SJCRH30 (cell line): ENCODE data around the gene BEND7. TPM values are rescaled to one million over a fixed set of nuclear protein-coding genes. Genes with fewer than 3 reads are reported as not detected.
A peak's percentile ranks its signal among the peaks of the same experiment; 100 is the strongest.

Experiments used
- DNase-seq, 2 experiments: peaks; one replicate each; pipeline ENCODE4 v3.0.0-alpha.2; 2015 to 2020
- H3K27ac ChIP-seq: fragments of 250-450 bp; sonication (Bioruptor Pico); 2 replicates; pipeline ENCODE4 v1.5.1; 2020; ENCODE audit warnings: mild to moderate bottlenecking, moderate library complexity
- H3K27me3 ChIP-seq: fragments of 250-450 bp; sonication (Bioruptor Pico); 2 replicates; pipeline ENCODE4 v1.5.1; 2020; ENCODE audit warnings: mild to moderate bottlenecking, moderate library complexity
- H3K36me3 ChIP-seq: fragments of 250-450 bp; sonication (Bioruptor Pico); 2 replicates; pipeline ENCODE4 v1.5.1; 2020; ENCODE audit warnings: mild to moderate bottlenecking, moderate library complexity
- H3K4me1 ChIP-seq: fragments of 250-450 bp; sonication (Bioruptor Pico); 2 replicates; pipeline ENCODE4 v1.5.1; 2020; ENCODE audit warnings: mild to moderate bottlenecking, moderate library complexity
- H3K4me3 ChIP-seq: fragments of 250-450 bp; sonication (Bioruptor Pico); 2 replicates; pipeline ENCODE4 v1.5.1; 2020; ENCODE audit warnings: mild to moderate bottlenecking, moderate library complexity
- H3K9me3 ChIP-seq: fragments of 250-450 bp; sonication (Bioruptor Pico); replicated peaks from 2 replicates; pipeline ENCODE4 v1.5.1; 2020; ENCODE audit warnings: mild to moderate bottlenecking, moderate library complexity
- total RNA-seq: library from RNA; depleted of rRNA; stranded (reverse); fragments of >200 nt; shearing (Covaris generic); gene quantifications from 2 replicates; pipeline ENCODE4 v1.2.3, GENCODE V29; 2014

Gene BEND7
- total RNA-seq, 1 experiment from 2014 or later: 5.6 TPM

DNA sequence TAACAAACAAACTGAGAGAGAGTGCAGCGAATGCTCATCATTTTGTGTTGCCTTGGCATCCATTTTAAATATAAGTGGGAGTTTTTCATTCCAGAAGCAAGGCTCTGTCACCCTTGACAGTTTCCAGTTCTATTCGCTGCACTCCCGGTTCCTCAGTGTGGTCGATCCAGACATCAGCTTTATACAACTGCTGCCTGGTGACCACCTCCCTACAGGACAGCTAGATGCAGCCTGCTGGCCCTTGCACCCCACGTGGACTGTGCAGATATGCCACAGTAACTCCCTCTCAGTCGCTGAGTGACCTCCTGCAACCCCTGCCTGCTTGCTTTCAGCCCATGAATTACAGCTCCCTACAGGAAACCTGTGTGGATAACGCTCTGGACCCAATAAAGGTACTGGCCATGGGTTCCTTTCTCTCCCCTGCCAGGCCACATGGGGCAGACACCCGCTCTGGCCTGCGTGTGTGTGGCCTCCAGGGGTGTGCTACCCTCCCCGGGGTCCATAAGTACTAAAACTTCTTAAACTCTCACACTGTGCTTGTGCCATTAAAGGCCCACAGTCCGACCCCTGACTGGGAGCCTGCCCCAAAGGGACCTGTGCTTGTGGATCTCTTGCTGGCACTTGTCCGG, 23.6 kb downstream of the BEND7 start:
- Histone ChIP-seq H3K27ac (no peak overlapping the region), H3K9me3 (no peaks in the 10 kb centered on the region), H3K4me1 (peaks cover 4% of the 10 kb centered on the region; the same call in 1 of the 2 replicates), H3K36me3 (no peaks in the 10 kb centered on the region), H3K4me3 (no peak overlapping the region), H3K27me3 (no peaks in the 10 kb centered on the region)
- DNase-seq: no peak

DNA sequence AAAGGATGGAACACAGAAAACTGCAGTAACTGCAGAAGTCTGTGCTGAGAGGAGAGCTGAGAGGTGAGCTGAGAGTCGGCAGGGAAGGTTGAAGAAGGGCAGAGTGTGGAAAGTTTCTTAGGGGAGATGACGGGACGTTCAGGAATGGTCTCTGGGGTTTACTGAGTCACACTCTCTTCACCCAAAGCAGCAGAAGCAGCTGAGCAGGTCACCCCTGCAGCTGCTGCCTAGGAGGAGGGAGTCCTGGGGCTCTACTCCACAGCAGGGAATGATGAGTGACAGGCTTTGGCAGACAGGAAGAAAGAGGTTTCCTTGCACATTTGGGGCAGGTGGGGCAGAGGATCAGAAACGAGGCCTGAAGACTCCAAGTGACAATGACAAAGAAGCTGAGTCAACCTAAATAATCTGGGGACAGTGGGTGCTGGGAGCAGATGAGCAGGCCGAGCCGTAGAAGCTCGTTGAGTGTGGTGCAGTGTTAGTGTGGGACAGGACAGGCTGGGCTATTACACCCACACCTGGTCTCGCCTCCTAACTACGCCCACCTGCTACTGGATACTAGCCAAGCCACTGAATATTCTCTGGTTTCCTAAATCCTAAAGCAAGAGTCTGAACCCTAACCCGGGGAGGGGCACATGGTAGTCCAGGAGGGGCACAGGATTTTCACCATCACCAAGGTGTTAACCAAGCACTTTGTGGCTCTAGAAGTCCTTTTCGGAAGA, 24.9 kb downstream of the BEND7 start:
- Histone ChIP-seq H3K9me3 (no peaks in the 10 kb centered on the region), H3K4me3 (no peak overlapping the region), H3K4me1 (peaks cover 4% of the 10 kb centered on the region; the same call in 1 of the 2 replicates), H3K27me3 (no peaks in the 10 kb centered on the region), H3K27ac (no peak overlapping the region), H3K36me3 (no peaks in the 10 kb centered on the region)
- DNase-seq: peak; percentile 43 to 45

DNA sequence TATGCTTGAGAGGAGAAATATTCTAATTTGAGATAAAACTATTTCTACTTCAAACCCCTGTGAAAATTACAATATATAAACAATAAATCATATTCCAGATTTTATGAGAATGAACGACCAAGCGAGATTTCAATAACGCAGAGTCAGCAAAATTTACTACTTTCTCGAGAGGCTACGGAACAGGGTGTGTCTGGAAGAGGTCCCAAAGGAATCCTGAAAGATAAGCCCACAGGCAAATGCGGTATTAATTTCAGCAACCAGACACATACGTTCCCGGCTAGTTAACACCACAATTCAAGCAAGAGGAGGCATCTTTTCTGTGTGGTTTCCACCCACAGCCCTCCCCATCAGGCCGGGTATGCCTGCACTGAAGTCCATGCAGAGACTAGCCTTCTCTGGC, 26.4 kb downstream of the BEND7 start:
- DNase-seq: no peak
- H3K9me3 ChIP-seq: no peaks in the 10 kb centered on the region
- peaks cover 4% of the 10 kb centered on the region; the same call in 1 of the 2 replicates for H3K4me1 ChIP-seq
- no peak overlapping the region for H3K27ac ChIP-seq
- no peaks in the 10 kb centered on the region for H3K36me3 ChIP-seq
- H3K4me3 ChIP-seq: no peak overlapping the region
- no peaks in the 10 kb centered on the region for H3K27me3 ChIP-seq

DNA sequence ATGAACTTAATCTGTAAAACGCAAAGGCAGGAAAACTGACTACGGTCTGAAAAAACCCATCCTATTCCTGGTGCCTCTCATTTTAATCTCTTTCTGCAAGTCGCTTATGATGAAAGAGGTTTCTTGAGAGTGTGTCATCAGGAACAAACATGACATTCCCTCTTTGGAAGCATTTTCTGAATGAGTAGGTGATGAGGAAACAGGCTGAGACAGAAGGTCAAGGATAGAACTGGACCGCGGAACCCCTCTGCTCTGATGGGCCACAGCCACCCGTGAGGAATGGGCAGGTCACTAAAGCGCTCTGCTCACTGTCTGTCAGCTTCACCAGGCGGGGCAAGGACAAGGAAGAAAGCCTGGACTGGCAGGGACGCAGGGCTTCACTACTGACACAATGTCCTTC, 28.6 kb downstream of the BEND7 start:
- no peak overlapping the region for H3K4me3 ChIP-seq
- no peaks in the 10 kb centered on the region for H3K9me3 ChIP-seq
- peaks cover 4% of the 10 kb centered on the region; the same call in 1 of the 2 replicates for H3K4me1 ChIP-seq
- DNase-seq: no peak
- no peak overlapping the region for H3K27ac ChIP-seq
- H3K27me3 ChIP-seq: no peaks in the 10 kb centered on the region
- H3K36me3 ChIP-seq: no peaks in the 10 kb centered on the region

- no peak overlapping the region for H3K4me3 ChIP-seq
- H3K36me3 ChIP-seq: no peaks in the 10 kb centered on the region
- H3K9me3 ChIP-seq: no peaks in the 10 kb centered on the region
These were observed 29.7 kb downstream of the BEND7 start for GRCh38 chr10:13499150-13499549.

GRCh38 chr10:13496931-13497330, 31.9 kb downstream of the BEND7 start:
- H3K9me3 ChIP-seq: no peaks in the 10 kb centered on the region
- H3K27me3 ChIP-seq: no peaks in the 10 kb centered on the region
- H3K4me3 ChIP-seq: no peak overlapping the region
- DNase-seq: no peak
- H3K27ac ChIP-seq: no peak overlapping the region
- no peaks in the 10 kb centered on the region for H3K4me1 ChIP-seq
- H3K36me3 ChIP-seq: no peaks in the 10 kb centered on the region

More at GRCh38 chr10:13499150-13499549, 29.7 kb downstream of the BEND7 start:
- no peak for DNase-seq
- no peak overlapping the region for H3K27ac ChIP-seq
- peaks cover 4% of the 10 kb centered on the region; the same call in 1 of the 2 replicates for H3K4me1 ChIP-seq
- no peaks in the 10 kb centered on the region for H3K27me3 ChIP-seq

DNA sequence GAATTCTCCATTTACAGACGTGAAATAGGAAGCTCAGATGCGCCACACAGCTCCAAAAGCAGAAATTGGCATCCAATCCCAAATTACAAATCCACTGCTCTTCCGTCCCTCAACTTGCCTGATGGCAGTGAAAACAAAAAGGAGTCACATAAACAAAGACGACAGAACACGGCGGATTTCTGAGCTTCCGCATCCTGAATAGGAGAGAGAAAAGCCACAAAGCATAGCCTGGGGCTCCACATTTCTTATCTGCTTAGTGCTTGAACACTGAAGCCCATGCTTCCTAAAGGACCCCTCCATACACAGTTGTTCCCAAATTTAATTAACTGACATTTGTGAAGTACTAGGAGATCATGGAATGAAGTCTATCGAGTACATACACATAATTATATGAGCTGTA, 32.6 kb downstream of the BEND7 start:
- no peaks in the 10 kb centered on the region for H3K27me3 ChIP-seq
- no peak overlapping the region for H3K27ac ChIP-seq
- H3K36me3 ChIP-seq: no peaks in the 10 kb centered on the region
- DNase-seq: peak in 1 of 2 experiments; percentile 5
- H3K9me3 ChIP-seq: no peaks in the 10 kb centered on the region
- H3K4me1 ChIP-seq: no peaks in the 10 kb centered on the region
- H3K4me3 ChIP-seq: no peak overlapping the region

- no peaks in the 10 kb centered on the region for H3K4me1 ChIP-seq
- no peaks in the 10 kb centered on the region for H3K9me3 ChIP-seq
- no peak overlapping the region for H3K4me3 ChIP-seq
- no peaks in the 10 kb centered on the region for H3K36me3 ChIP-seq
- no peaks in the 10 kb centered on the region for H3K27me3 ChIP-seq
- H3K27ac ChIP-seq: no peak overlapping the region
- DNase-seq: no peak
These were observed 36.2 kb downstream of the BEND7 start for GRCh38 chr10:13492493-13493180.

GRCh38 chr10:13491747-13492360, 37.0 kb downstream of the BEND7 start:
- Histone ChIP-seq H3K4me3 (no peak overlapping the region), H3K4me1 (no peaks in the 10 kb centered on the region), H3K36me3 (no peaks in the 10 kb centered on the region), H3K27me3 (no peaks in the 10 kb centered on the region), H3K9me3 (no peaks in the 10 kb centered on the region), H3K27ac (no peak overlapping the region)
- no peak for DNase-seq

DNA sequence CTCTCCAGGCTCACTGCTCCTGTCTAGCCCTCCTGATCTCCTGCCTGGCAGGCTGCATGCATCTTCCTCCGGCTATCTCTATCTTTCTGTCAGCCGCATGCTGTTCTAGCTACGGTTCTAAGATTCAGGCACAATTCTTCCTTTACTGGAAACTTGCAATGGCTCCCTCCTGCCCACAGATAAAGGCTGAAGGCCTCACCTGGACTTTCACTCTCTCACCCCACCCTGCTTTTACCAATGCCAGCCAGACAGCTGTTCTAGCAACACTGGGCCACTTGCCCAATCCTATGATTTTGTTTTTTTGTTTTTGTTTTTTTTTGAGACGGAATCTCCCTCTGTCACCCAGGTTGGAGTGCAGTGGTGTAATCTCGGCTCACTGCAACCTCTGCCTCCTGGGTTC, 38.3 kb downstream of the BEND7 start:
- no peaks in the 10 kb centered on the region for H3K27me3 ChIP-seq
- H3K27ac ChIP-seq: no peak overlapping the region
- no peaks in the 10 kb centered on the region for H3K9me3 ChIP-seq
- H3K4me1 ChIP-seq: no peaks in the 10 kb centered on the region
- H3K36me3 ChIP-seq: no peaks in the 10 kb centered on the region
- H3K4me3 ChIP-seq: no peak overlapping the region
- DNase-seq: no peak

DNA sequence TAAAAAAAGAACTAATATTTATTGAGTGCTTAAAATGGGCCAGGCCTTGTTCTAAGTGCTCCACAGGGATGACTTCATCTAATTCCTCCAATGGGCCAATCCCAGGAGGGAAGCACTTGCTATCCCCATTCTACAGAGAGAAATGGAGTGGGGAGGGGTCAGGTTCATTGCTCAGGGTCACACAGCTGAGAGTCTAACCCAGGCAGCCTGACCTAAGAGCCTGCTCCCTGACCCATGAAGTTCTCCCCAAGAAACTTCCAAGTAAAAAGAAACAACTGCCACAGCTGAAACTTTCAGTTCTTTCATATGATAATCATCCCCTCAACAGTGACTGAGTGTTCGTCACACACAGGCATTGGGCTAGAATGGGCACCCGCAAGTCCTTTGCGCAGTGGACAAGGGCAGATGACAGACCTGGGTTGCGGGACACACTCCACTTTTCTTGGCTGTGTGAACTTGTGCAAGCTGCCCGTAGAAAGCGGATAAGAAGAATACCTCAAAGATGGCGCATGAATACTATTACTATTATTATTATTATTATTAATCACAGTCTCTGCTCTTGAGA, 39.7 kb downstream of the BEND7 start:
- Histone ChIP-seq H3K4me3 (no peak overlapping the region), H3K9me3 (no peaks in the 10 kb centered on the region), H3K36me3 (no peaks in the 10 kb centered on the region), H3K27me3 (no peaks in the 10 kb centered on the region), H3K27ac (no peak overlapping the region), H3K4me1 (no peaks in the 10 kb centered on the region)
- no peak for DNase-seq

GRCh38 chr10:13485623-13486022, 43.2 kb downstream of the BEND7 start:
- Histone ChIP-seq H3K27ac (no peak overlapping the region), H3K9me3 (no peaks in the 10 kb centered on the region), H3K4me1 (no peaks in the 10 kb centered on the region), H3K36me3 (no peaks in the 10 kb centered on the region), H3K27me3 (no peaks in the 10 kb centered on the region), H3K4me3 (no peak overlapping the region)
- no peak for DNase-seq

GRCh38 chr10:13483951-13484350, 44.9 kb downstream of the BEND7 start:
- Histone ChIP-seq H3K4me3 (no peak overlapping the region), H3K4me1 (no peaks in the 10 kb centered on the region), H3K9me3 (no peaks in the 10 kb centered on the region), H3K27me3 (no peaks in the 10 kb centered on the region), H3K27ac (no peak overlapping the region), H3K36me3 (no peaks in the 10 kb centered on the region)
- DNase-seq: no peak

GRCh38 chr10:13483073-13483472, 45.7 kb downstream of the BEND7 start:
- H3K36me3 ChIP-seq: no peaks in the 10 kb centered on the region
- H3K27ac ChIP-seq: no peak overlapping the region
- no peaks in the 10 kb centered on the region for H3K9me3 ChIP-seq
- no peaks in the 10 kb centered on the region for H3K4me1 ChIP-seq
- DNase-seq: no peak
- H3K4me3 ChIP-seq: no peak overlapping the region
- H3K27me3 ChIP-seq: no peaks in the 10 kb centered on the region

- no peaks in the 10 kb centered on the region for H3K9me3 ChIP-seq
- no peaks in the 10 kb centered on the region for H3K4me1 ChIP-seq
- no peak overlapping the region for H3K4me3 ChIP-seq
- no peak overlapping the region for H3K27ac ChIP-seq
- no peaks in the 10 kb centered on the region for H3K27me3 ChIP-seq
- no peaks in the 10 kb centered on the region for H3K36me3 ChIP-seq
- DNase-seq: no peak
These were observed 47.1 kb downstream of the BEND7 start for GRCh38 chr10:13481690-13482089.
